ENCODE results near the gene KCTD1.

The KCTD1 gene

DNA sequence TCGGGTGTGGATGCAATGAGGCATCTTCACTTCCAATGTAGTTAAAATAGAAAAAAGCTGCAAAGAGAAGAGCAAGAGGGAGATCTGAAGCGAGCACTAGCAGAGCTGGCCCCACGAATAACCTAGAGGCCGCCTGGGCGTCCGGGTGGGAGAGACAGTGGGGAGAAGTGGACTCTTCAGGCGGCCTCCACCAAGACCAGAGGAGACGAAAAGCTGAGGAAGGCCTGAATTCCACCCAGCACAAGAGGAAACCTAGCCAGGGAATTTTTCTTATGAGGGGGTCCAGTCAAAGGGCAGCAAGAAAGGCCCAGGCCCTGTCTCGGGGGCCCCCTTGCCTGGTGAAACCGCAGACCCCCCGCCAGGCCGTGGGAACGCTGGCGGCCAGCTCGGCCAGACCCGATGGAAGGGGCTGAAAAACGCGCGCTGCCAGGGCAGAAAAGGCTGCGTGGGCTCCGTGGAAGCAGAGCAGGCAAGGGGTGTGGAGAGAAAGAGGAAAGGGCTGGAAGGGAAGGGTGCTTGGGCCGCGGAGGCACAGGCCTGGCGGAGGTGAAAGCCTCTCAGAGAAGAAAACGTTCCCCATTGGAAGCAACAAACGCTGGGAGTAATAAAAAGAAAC is 69.2 kb downstream of the KCTD1 start:
- Histone ChIP-seq H3K4me3 (ENCODE audit: low read depth, low read length) (no peak overlapping the region), H3K23ac (ENCODE audit: low read length) (no peak overlapping the region), H3K27me3 (ENCODE audit: insufficient read depth, low read length) (no peaks in the 10 kb centered on the region), H3K9me3 (ENCODE audit: insufficient read depth, low read depth, low read length) (no peaks in the 10 kb centered on the region), H4K8ac (ENCODE audit: low read depth, low read length) (peak overlapping the region; percentile 54), H3K18ac (ENCODE audit: low read length) (peak overlapping the region; percentile 95), H3K14ac (ENCODE audit: low read length) (peak overlapping the region; percentile 87), H2AFZ (ENCODE audit: insufficient read depth, low read length, poor library complexity) (no peak overlapping the region), H4K12ac (ENCODE audit: low read depth, low read length) (peak overlapping the region; percentile 71), H2AK5ac (ENCODE audit: low read length) (peak overlapping the region; percentile 85), H3K4me1 (ENCODE audit: control insufficient read depth in 1 of 2, insufficient read depth in 2 of 2, low read length in 2 of 2) (peaks cover 8 to 13% of the 10 kb centered on the region in 2 experiments), H3K4me2 (ENCODE audit: low read length) (no peak overlapping the region), H2BK120ac (ENCODE audit: insufficient read depth, low read length, poor library complexity) (peak overlapping the region; percentile 84), H4K91ac (ENCODE audit: low read depth, low read length) (peak overlapping the region; percentile 84), H2BK12ac (ENCODE audit: low read length) (peak overlapping the region; percentile 70), H3K4ac (ENCODE audit: low read depth, low read length) (no peak overlapping the region), H3K79me2 (ENCODE audit: control insufficient read depth, insufficient read depth, low read length, poor library complexity) (no peaks in the 10 kb centered on the region), H3K27ac (ENCODE audit: low read depth, low read length) (peak overlapping the region; percentile 31), H3K36me3 (ENCODE audit: control insufficient read depth in 1 of 2, insufficient read depth in 2 of 2, low read length in 2 of 2) (peaks cover 0 to 2% of the 10 kb centered on the region in 2 experiments), H2BK5ac (ENCODE audit: low read depth, low read length, poor library complexity) (peak overlapping the region; percentile 44), H3K79me1 (ENCODE audit: low read length) (peaks cover 3% of the 10 kb centered on the region), H3K9ac (ENCODE audit: low read length) (no peak overlapping the region)
- no CpG with 5 or more reads among the region's 26 CpGs for WGBS (ENCODE audit: extremely low coverage, insufficient coverage, insufficient read length)
- no peak for DNase-seq

DNA sequence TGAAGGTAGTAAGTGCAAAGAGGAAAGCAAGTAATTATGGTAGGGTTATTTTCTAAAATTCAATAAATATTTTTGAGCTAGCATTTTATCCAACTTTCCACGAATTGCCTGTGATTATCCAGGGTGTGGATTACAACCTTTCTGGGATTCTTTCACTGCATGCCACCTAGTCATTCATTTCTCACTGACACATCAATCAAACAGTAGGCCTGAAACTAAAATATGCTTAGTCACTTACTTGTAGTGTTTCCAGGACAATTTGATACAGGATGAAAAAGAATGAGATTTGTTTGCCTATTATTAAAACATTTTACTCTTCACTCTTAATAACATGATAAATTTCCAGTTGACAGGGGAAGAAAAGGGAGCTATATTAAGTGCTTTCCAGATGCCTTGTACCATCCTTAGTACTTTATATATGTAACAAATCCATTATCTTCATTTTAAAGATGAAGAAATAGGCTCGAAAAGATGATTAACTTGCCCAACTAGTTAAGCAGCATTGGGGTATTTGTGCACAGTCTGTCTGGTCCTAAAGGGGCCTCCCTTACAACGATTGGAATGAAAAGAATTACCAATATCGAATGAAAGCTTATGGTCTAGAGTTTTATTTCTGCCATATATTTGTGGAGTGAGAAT is 70.4 kb downstream of the KCTD1 start:
- WGBS (ENCODE audit: extremely low coverage, insufficient coverage, insufficient read length) = no CpG with 5 or more reads among the region's 4 CpGs
- no peak overlapping the region for H4K91ac ChIP-seq (ENCODE audit: low read depth, low read length)
- H3K23ac ChIP-seq (ENCODE audit: low read length) = no peak overlapping the region
- no peak overlapping the region for H2BK5ac ChIP-seq (ENCODE audit: low read depth, low read length, poor library complexity)
- no peak overlapping the region for H3K4me2 ChIP-seq (ENCODE audit: low read length)
- H2BK120ac ChIP-seq (ENCODE audit: insufficient read depth, low read length, poor library complexity) = no peak overlapping the region
- H3K9me3 ChIP-seq (ENCODE audit: insufficient read depth, low read depth, low read length) = no peaks in the 10 kb centered on the region
- no peak overlapping the region for H2AK5ac ChIP-seq (ENCODE audit: low read length)
- no peak overlapping the region for H3K4me3 ChIP-seq (ENCODE audit: low read depth, low read length)
- no peak overlapping the region for H2AFZ ChIP-seq (ENCODE audit: insufficient read depth, low read length, poor library complexity)
- H4K12ac ChIP-seq (ENCODE audit: low read depth, low read length) = no peak overlapping the region
- H3K14ac ChIP-seq (ENCODE audit: low read length) = no peak overlapping the region
- H3K27ac ChIP-seq (ENCODE audit: low read depth, low read length) = no peak overlapping the region
- H3K79me1 ChIP-seq (ENCODE audit: low read length) = peaks cover 3% of the 10 kb centered on the region
- H2BK12ac ChIP-seq (ENCODE audit: low read length) = no peak overlapping the region
- H4K8ac ChIP-seq (ENCODE audit: low read depth, low read length) = no peak overlapping the region
- H3K4me1 ChIP-seq (ENCODE audit: control insufficient read depth in 1 of 2, insufficient read depth in 2 of 2, low read length in 2 of 2) = peaks cover 8 to 13% of the 10 kb centered on the region in 2 experiments
- no peak overlapping the region for H3K18ac ChIP-seq (ENCODE audit: low read length)
- peak in 1 of 2 donors; percentile 67 for DNase-seq
- H3K79me2 ChIP-seq (ENCODE audit: control insufficient read depth, insufficient read depth, low read length, poor library complexity) = no peaks in the 10 kb centered on the region
- peaks cover 0 to 2% of the 10 kb centered on the region in 2 experiments for H3K36me3 ChIP-seq (ENCODE audit: control insufficient read depth in 1 of 2, insufficient read depth in 2 of 2, low read length in 2 of 2)
- no peak overlapping the region for H3K4ac ChIP-seq (ENCODE audit: low read depth, low read length)
- no peaks in the 10 kb centered on the region for H3K27me3 ChIP-seq (ENCODE audit: insufficient read depth, low read length)
- no peak overlapping the region for H3K9ac ChIP-seq (ENCODE audit: low read length)

DNA sequence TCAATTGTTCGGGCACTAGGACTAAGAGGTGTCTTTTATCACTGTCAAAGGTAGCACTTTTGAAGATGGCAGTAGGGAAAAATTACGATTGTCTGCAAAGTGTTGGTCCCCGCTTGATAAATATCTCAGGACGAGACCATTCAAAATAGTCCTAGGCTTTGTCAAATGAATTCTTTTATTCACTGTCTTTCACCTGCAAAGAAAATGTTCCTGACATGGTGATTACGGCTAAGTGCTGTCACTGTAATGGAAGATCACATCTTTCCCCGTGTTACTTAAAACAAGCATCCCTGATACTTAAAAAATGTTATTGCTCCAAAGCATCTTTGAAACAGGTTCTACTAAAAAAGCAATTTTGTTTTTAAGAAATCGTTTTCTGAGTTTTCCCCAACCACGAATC is 71.7 kb downstream of the KCTD1 start:
- Histone ChIP-seq H3K79me1 (ENCODE audit: low read length) (peaks cover 3% of the 10 kb centered on the region), H4K91ac (ENCODE audit: low read depth, low read length) (no peak overlapping the region), H2BK120ac (ENCODE audit: insufficient read depth, low read length, poor library complexity) (no peak overlapping the region), H3K9me3 (ENCODE audit: insufficient read depth, low read depth, low read length) (peaks cover under 1% of the 10 kb centered on the region), H3K36me3 (ENCODE audit: control insufficient read depth in 1 of 2, insufficient read depth in 2 of 2, low read length in 2 of 2) (peaks cover 0 to 2% of the 10 kb centered on the region in 2 experiments), H3K79me2 (ENCODE audit: control insufficient read depth, insufficient read depth, low read length, poor library complexity) (no peaks in the 10 kb centered on the region), H3K4me2 (ENCODE audit: low read length) (no peak overlapping the region), H3K18ac (ENCODE audit: low read length) (no peak overlapping the region), H3K14ac (ENCODE audit: low read length) (no peak overlapping the region), H4K12ac (ENCODE audit: low read depth, low read length) (no peak overlapping the region), H3K27ac (ENCODE audit: low read depth, low read length) (no peak overlapping the region), H3K23ac (ENCODE audit: low read length) (no peak overlapping the region), H4K8ac (ENCODE audit: low read depth, low read length) (no peak overlapping the region), H3K9ac (ENCODE audit: low read length) (no peak overlapping the region), H3K27me3 (ENCODE audit: insufficient read depth, low read length) (no peaks in the 10 kb centered on the region), H3K4me1 (ENCODE audit: control insufficient read depth in 1 of 2, insufficient read depth in 2 of 2, low read length in 2 of 2) (peaks cover 8 to 13% of the 10 kb centered on the region in 2 experiments), H2AK5ac (ENCODE audit: low read length) (no peak overlapping the region), H2BK12ac (ENCODE audit: low read length) (no peak overlapping the region), H3K4me3 (ENCODE audit: low read depth, low read length) (no peak overlapping the region), H2AFZ (ENCODE audit: insufficient read depth, low read length, poor library complexity) (no peak overlapping the region), H3K4ac (ENCODE audit: low read depth, low read length) (no peak overlapping the region), H2BK5ac (ENCODE audit: low read depth, low read length, poor library complexity) (no peak overlapping the region)
- DNase-seq = no peak
- WGBS (ENCODE audit: extremely low coverage, insufficient coverage, insufficient read length) = no CpG with 5 or more reads among the region's 8 CpGs

DNA sequence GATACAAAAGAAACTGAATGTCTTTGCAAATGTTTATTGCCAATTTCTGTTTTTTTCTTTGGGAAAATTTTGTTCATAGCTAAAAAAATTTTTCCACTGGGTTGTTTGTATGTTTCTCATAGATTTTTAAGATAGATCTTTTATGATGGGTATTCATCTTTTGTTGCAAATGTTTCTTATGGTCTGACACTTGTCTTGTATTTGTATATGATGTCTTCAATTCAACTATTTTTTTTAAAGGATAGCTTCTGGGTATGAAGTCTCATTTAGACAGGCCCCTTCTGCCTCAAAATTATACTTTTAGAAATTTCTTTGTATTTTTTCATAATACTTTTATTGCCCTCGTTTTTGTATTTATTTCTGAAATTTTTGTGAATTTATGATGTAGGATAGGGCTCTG is 73.8 kb downstream of the KCTD1 start:
- Histone ChIP-seq H3K9ac (ENCODE audit: low read length) (no peak overlapping the region), H3K9me3 (ENCODE audit: insufficient read depth, low read depth, low read length) (peaks cover 1% of the 10 kb centered on the region), H3K4ac (ENCODE audit: low read depth, low read length) (no peak overlapping the region), H3K79me2 (ENCODE audit: control insufficient read depth, insufficient read depth, low read length, poor library complexity) (no peaks in the 10 kb centered on the region), H2AK5ac (ENCODE audit: low read length) (no peak overlapping the region), H3K4me1 (ENCODE audit: control insufficient read depth in 1 of 2, insufficient read depth in 2 of 2, low read length in 2 of 2) (peaks cover 14 to 15% of the 10 kb centered on the region in 2 experiments), H3K27ac (ENCODE audit: low read depth, low read length) (no peak overlapping the region), H2BK120ac (ENCODE audit: insufficient read depth, low read length, poor library complexity) (no peak overlapping the region), H3K14ac (ENCODE audit: low read length) (no peak overlapping the region), H2BK5ac (ENCODE audit: low read depth, low read length, poor library complexity) (no peak overlapping the region), H3K27me3 (ENCODE audit: insufficient read depth, low read length) (no peaks in the 10 kb centered on the region), H2BK12ac (ENCODE audit: low read length) (no peak overlapping the region), H3K4me3 (ENCODE audit: low read depth, low read length) (no peak overlapping the region), H3K79me1 (ENCODE audit: low read length) (peaks cover 3% of the 10 kb centered on the region), H4K8ac (ENCODE audit: low read depth, low read length) (no peak overlapping the region), H3K36me3 (ENCODE audit: control insufficient read depth in 1 of 2, insufficient read depth in 2 of 2, low read length in 2 of 2) (peaks cover 0 to 2% of the 10 kb centered on the region in 2 experiments), H4K91ac (ENCODE audit: low read depth, low read length) (no peak overlapping the region), H3K23ac (ENCODE audit: low read length) (no peak overlapping the region), H3K4me2 (ENCODE audit: low read length) (no peak overlapping the region), H3K18ac (ENCODE audit: low read length) (no peak overlapping the region), H2AFZ (ENCODE audit: insufficient read depth, low read length, poor library complexity) (no peak overlapping the region), H4K12ac (ENCODE audit: low read depth, low read length) (no peak overlapping the region)
- DNase-seq = no peak
- no CpG with 5 or more reads among the region's 1 CpG for WGBS (ENCODE audit: extremely low coverage, insufficient coverage, insufficient read length)
